Body of pancreas (tissue), 4 donors: ENCODE results near the gene FRMPD4. TPM values are rescaled to one million over a fixed set of nuclear protein-coding genes. Genes with fewer than 3 reads are reported as not detected.

ENCODE experiments used
- ATAC-seq: fragments of 150-250 bp; one replicate; pipeline ENCODE4 v1.9.1; 2016
- DNase-seq, 4 donors: peaks; one replicate each; pipeline ENCODE4 v3.0.0-alpha.2; 2019
- H3K27ac ChIP-seq, 4 donors: fragments of 200-600 bp; sonication (generic); 1 replicate in 3 of 4; 2 replicates in 1 of 4; pipeline versions ENCODE4 v1.5.1 to v1.6.1; 2016 to 2019; ENCODE audit warnings: mild to moderate bottlenecking in 1 of 4, mixed read lengths in 1 of 4, moderate library complexity in 1 of 4
- H3K27me3 ChIP-seq, 2 donors: fragments of 200-600 bp; sonication (generic); one replicate each; pipeline ENCODE4 v1.6.0; 2016; ENCODE audit warnings: mild to moderate bottlenecking in 1 of 2
- H3K36me3 ChIP-seq, 2 donors: fragments of 200-600 bp; sonication (generic); replicated peaks in 1 of 2; 2 replicates each; pipeline ENCODE4 v1.5.1; 2016; ENCODE audit warnings: low read depth in 2 of 2; ENCODE audit not compliant: insufficient read depth in 1 of 2
- H3K4me1 ChIP-seq: fragments of 200-600 bp; sonication (generic); one replicate; pipeline ENCODE4 v1.6.0; 2016
- H3K4me3 ChIP-seq, 2 donors: fragments of 200-600 bp; sonication (generic); 1 replicate in 1 of 2; 2 replicates in 1 of 2; pipeline ENCODE4 v1.5.1; 2016 to 2019
- H3K9me3 ChIP-seq, 3 donors: fragments of 200-600 bp; sonication (generic); 1 replicate in 2 of 3; 2 replicates in 1 of 3; pipeline ENCODE4 v1.5.1; 2016
- CTCF ChIP-seq, 7 experiments: fragments of 450-650 bp in 4 of 7; fragments of 200-600 bp in 3 of 7; sonication (generic) in 3 of 7; IDR thresholded peaks; one replicate each; pipeline ENCODE4 v1.5.1; 2016 to 2019; ENCODE audit warnings: antibody characterized with exemption in 7 of 7
- POLR2A ChIP-seq, 3 donors: fragments of 450-650 bp; IDR thresholded peaks; one replicate each; pipeline ENCODE4 v1.6.1; 2016; ENCODE audit warnings: antibody characterized with exemption in 3 of 3, mild to moderate bottlenecking in 2 of 3
- WGBS, 2 donors: methylation state at CpG; one replicate each; pipeline ENCODE4 v1.1.5; 2017; 5-methylcytosine and 5-hydroxymethylcytosine counted together
- intact Hi-C: fragments of 100-400 bp; cut with DNase I; formaldehyde crosslinking; loops from one replicate; pipeline ENCODE4 v1.15.1; 2023
- total RNA-seq, 2 donors: library from RNA; depleted of rRNA; stranded (reverse); fragments of >200 nt; gene quantifications; one replicate each; pipeline ENCODE4 v1.1.0, GENCODE V29; 2016

Gene FRMPD4
- total RNA-seq, 2 donors from 2014 or later: 0.26 TPM; not detected in 1

GRCh38 chrX:12570859-12571501 lies 432.7 kb downstream of the FRMPD4 start:
- Histone ChIP-seq H3K9me3 (no peaks in the 10 kb centered on the region), H3K27me3 (no peaks in the 10 kb centered on the region), H3K36me3 (no peaks in the 10 kb centered on the region), H3K4me3 (no peak overlapping the region), H3K4me1 (no peaks in the 10 kb centered on the region), H3K27ac (no peak overlapping the region)
- ATAC-seq (no peak), DNase-seq (no peak)
- TF ChIP-seq POLR2A (IDR thresholded peaks at IDR 0.05): no peak
- TF ChIP-seq CTCF (IDR thresholded peaks at IDR 0.05): no peak
- intact Hi-C loops: no loop called here
- 64 to 71% methylated on average over 4 of the region's 4 CpGs for WGBS, 2 donors

GRCh38 chrX:12579311-12579710 lies 441.0 kb downstream of the FRMPD4 start:
- H3K4me3 ChIP-seq: no peak overlapping the region
- no peaks in the 10 kb centered on the region for H3K27me3 ChIP-seq
- ATAC-seq (no peak), DNase-seq (no peak)
- 83 to 88% methylated on average over 4 to 5 of the region's 5 CpGs for WGBS, 2 donors
- no peak for TF ChIP-seq CTCF (IDR thresholded peaks at IDR 0.05)
- TF ChIP-seq POLR2A (IDR thresholded peaks at IDR 0.05): no peak
- no peaks in the 10 kb centered on the region for H3K9me3 ChIP-seq
- H3K27ac ChIP-seq: no peak overlapping the region
- intact Hi-C loops: no loop called here
- H3K36me3 ChIP-seq: no peaks in the 10 kb centered on the region
- no peaks in the 10 kb centered on the region for H3K4me1 ChIP-seq

GRCh38 chrX:12580548-12580947 lies 442.3 kb downstream of the FRMPD4 start:
- H3K9me3 ChIP-seq: no peaks in the 10 kb centered on the region
- DNase-seq (no peak), ATAC-seq (no peak)
- no peak overlapping the region for H3K27ac ChIP-seq
- no peaks in the 10 kb centered on the region for H3K36me3 ChIP-seq
- H3K27me3 ChIP-seq: no peaks in the 10 kb centered on the region
- no peaks in the 10 kb centered on the region for H3K4me1 ChIP-seq
- no peak overlapping the region for H3K4me3 ChIP-seq
- intact Hi-C loops: no loop called here
- WGBS, 2 donors: 35 to 41% methylated on average over 3 of the region's 3 CpGs
- TF ChIP-seq POLR2A (IDR thresholded peaks at IDR 0.05) (no peak), CTCF (IDR thresholded peaks at IDR 0.05) (no peak)

GRCh38 chrX:12581546-12581945 lies 443.3 kb downstream of the FRMPD4 start:
- Histone ChIP-seq H3K4me1 (no peaks in the 10 kb centered on the region), H3K36me3 (no peaks in the 10 kb centered on the region), H3K9me3 (no peaks in the 10 kb centered on the region), H3K27me3 (no peaks in the 10 kb centered on the region), H3K27ac (no peak overlapping the region), H3K4me3 (no peak overlapping the region)
- intact Hi-C loops: no loop called here
- TF ChIP-seq POLR2A (IDR thresholded peaks at IDR 0.05) (no peak), CTCF (IDR thresholded peaks at IDR 0.05) (no peak)
- DNase-seq (no peak), ATAC-seq (no peak)
- WGBS, 2 donors: 82 to 89% methylated on average over 4 of the region's 4 CpGs

GRCh38 chrX:12582649-12583048 lies 444.4 kb downstream of the FRMPD4 start:
- DNase-seq: no peak
- TF ChIP-seq CTCF (IDR thresholded peaks at IDR 0.05): no peak
- no peak for TF ChIP-seq POLR2A (IDR thresholded peaks at IDR 0.05)
- 66 to 69% methylated on average over 4 of the region's 4 CpGs for WGBS, 2 donors
- Histone ChIP-seq H3K27me3 (no peaks in the 10 kb centered on the region), H3K4me3 (no peak overlapping the region), H3K9me3 (no peaks in the 10 kb centered on the region), H3K4me1 (no peaks in the 10 kb centered on the region), H3K27ac (no peak overlapping the region), H3K36me3 (no peaks in the 10 kb centered on the region)
- no peak for ATAC-seq
- intact Hi-C loops: no loop called here
